Occipital lobe (tissue), 2 donors: ENCODE measurements around the gene DEFB123. TPM values are rescaled to one million over a fixed set of nuclear protein-coding genes. Genes with fewer than 3 reads are reported as not detected.
"Not testable (repeated sequence)": the region's sequence is repeated elsewhere in the genome, so short reads cannot be mapped to it uniquely, and the experiment has no call there.

ENCODE experiments used
- DNase-seq: peaks from one replicate; lab custom pipeline; 2025; lab: John Stamatoyannopoulos, UW
- total RNA-seq: library from RNA; depleted of rRNA; stranded (reverse); fragments of >200 nt; gene quantifications from one replicate; pipeline ENCODE4 v1.2.3, GENCODE V29; 2014

DEFB123 gene, protein sequence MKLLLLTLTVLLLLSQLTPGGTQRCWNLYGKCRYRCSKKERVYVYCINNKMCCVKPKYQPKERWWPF
- not detected for total RNA-seq

DNA sequence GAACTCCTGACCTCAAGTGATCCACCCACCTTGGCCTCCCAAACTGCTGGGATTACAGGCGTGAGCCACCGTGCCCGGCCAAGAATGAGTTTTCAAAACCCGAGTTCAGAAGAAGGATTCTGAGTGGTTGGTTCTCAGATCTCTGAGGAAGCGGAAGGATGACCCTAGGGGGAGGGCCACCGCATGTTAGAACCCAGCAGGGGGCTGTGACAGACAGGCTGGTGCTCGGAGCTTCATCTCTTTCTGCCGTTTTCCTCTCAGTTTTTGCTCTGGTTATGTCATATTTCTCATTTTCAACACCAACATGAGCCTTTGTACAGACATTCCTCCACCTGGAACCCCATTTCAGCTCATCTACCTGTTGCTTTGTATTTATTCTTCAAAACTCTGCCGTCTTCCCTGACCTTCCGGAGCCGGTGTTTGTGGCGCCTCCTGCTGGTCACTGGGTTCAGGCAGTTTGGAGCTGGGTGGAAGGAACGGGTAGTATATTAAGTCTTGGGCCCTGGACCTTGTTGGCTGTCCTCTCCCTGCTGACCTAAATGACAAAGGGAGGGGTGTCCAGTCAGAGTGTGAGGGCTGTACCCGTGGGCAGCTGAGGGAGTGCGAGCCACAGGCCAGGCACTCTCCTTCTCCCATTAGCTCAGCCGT is at the start of gene DEFB123:
Gene DEFB123 (plus strand): TSS at position 621 of the 648 bp plus-strand sequence. CDS start 67 bp downstream, outside the sequence.
- DNase-seq: no peak

DNA sequence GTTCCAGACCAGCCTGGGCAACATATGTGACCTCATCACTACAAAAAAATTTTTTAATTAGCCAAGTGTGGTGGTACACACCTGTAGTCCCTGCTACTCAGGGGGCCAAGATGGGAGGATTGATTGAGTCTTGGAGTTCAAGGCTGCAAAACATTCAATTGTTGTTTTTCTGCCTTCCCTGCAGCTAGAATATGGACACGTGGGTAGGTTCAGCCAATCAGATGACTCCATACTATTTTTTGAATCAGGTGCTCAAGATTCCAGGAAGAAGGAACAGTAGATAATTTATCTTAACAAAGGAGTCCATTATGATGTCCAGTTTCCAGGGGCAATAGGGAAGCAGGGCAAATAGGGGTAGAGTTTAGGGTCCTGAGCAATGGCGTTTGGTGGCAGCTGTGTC is 47.6 kb upstream of the DEFB123 start:
- DNase-seq: no peak

DNA sequence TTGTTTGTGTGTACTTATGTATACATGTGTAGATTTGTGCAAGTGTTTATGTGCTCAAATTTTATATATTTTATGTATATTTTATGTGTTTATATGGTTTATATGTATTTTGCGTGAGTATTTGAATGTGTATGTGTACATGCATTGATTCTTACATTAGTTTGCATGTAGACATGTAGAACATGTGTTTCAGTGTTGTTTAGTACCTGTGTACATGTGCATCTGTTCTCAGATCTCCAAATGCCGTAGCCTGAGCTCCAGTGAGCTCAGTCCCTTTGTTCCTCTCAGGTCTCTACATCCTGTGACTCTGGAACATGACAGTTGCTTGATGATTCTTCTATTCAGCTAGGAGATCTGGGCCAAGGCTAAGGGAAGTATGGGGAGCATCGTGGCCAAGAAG is 45.5 kb upstream of the DEFB123 start:
- no peak for DNase-seq

DNA sequence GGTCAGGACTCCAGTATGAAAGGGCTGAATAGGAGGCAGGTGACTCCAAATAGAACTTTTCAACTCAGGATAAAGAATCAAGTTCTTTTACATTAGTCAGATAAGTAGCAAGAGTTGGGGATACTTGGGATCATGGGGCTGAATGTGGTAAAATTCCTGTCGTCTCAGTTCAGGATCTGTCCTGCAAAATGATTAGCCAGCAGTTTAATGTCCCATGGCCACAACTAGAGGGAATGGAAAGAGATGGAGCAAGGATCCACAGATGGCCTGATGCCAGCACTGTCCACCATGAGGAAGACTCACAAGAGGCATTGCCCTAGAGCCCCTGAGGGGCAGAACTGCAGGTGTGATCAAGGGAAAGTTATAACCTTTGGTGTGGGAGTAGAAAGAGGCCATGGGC is 36.5 kb upstream of the DEFB123 start:
- DNase-seq: no peak

DNA sequence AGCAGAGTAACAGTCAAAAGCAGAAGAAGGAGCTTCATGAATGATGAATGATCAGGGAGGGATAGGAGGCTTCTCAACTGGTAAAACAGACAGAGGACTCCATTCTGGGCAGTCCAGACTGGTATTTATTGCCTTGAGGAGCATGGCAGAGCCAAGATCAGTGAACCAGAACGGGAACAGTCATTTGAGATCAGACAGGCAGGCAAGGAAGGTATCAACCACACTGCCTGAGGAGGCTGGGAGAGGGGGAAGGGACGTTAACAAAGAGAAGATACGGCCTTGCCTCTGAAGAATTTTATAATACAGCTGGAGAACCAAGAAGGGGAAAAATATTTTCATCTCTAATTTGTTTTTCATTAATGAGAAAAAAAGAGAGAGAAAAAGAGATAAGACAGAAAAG is 34.3 kb upstream of the DEFB123 start, which contains the start of gene DEFB121:
Gene DEFB121 (minus strand): TSS at position 101 of the 400 bp plus-strand sequence. CDS start 63 bp downstream, at position 38.
- no peak for DNase-seq

DNA sequence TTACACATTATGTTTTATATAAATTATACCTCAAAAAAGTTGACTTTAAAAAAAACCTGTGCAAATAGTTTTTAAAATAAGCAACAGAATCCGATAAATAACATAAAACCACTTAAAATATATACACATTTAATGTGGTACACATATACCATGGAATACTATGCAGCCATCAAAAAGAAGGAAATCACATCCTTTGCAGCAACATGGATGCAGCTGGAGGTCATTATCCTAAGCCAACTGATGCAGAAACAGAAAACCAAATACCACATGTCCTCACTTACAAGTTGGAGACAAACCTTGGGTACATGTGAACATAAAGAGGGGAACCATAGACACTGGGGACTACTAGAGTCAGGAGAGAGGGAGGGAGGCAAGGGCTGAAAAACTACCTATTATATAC is 30.4 kb upstream of the DEFB123 start:
- DNase-seq: no peak

DNA sequence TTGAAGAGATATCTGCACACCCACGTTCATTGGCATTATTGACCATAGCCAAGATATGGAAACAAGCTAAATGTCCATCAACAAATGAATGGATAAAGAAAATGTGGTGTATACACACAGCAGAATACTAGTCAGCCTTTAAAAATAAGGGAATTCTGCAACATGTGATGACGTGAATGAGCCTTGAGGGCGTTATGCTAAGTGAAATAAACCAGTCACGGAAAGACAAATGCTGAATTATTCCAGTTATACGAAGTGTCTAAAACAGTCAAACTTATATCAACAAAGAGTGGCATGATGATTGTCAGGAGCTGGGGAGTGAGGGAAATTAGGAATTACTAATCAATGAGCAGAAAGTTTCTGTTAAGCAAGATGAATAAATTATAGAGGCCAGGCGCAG is 26.1 kb upstream of the DEFB123 start:
- no peak for DNase-seq

DNA sequence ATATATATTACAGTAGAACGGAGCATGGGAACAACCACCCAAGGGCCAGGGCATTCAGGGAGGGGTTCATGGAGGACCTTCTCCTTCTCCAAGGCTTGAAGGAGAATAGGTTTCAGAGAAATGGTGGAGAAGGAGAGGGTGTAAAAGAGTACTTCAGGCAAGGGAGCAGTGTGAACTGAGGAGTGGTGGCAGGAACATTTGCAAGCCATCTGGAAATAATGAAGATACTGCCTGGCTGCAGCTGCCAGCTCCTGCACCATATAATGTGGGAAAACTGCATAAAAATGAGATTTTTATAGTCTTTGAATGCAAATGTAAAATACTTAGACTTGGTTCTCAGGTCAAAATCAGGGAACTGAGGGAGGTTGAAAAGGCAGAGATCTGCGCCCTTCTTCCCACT is 24.8 kb upstream of the DEFB123 start:
- no peak for DNase-seq

DNA sequence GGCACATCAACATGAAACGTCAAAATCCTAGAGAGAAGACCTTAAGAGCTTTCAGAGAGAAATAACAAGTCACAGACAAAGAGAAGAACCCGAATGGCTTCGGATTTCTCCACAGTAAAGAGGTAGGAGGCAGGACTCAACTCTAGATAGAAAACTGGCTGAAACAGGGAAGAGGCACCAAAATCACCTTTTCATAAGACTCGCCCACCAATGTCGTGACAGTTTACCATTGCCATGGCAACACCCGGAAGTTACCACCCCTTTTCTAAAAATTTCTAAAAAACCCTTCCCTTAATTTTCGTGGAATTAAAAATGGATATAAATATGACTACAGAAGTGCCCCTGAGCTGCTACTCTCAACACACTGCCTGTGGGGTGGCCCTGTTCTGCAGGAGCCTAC is 22.1 kb upstream of the DEFB123 start:
- DNase-seq: no peak

DNA sequence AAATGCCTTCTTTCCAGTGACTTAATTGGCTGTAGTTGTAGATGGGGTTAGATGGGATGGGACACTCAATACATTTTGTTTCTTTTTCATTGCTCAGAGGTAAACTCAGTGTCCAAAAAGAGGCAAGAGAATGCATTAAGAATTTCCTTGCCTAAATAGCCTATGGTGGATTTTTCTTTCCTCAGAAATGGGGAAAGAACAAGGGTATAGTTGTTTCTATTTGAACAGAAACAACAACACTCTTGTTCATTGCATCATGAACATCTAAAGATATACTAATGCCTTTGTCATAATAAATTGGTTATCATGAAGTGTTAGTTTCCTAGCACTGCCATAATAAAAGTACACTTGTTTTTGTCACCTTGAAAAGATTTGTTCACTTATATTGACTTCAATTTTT is 14.6 kb upstream of the DEFB123 start:
- DNase-seq: no peak

DNA sequence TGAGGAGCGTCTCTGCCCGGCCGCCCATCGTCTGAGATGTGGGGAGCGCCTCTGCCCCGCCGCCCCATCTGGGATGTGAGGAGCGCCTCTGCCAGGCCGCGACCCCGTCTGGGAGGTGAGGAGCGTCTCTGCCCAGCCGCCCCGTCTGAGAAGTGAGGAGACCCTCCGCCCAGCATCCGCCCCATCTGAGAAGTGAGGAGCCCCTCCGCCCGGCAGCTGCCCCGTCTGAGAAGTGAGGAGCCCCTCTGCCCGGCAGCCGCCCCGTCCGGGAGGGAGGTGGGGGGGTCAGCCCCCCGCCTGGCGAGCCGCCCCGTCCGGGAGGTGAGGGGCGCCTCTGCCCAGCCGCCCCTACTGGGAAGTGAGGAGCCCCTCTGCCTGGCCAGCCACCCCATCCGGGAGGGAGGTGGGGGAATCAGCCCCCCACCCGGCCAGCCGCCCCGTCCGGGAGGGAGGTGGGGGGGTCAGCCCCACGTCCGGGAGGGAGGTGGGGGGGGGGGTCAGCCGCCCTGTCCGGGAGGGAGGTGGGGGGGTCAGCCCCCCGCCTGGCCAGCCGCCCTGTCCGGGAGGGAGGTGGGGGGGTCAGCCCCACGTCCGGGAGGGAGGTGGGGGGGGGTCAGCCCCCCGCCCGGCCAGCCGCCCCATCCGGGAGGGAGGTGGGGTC is 13.4 kb upstream of the DEFB123 start:
- not testable (repeated sequence) for DNase-seq

DNA sequence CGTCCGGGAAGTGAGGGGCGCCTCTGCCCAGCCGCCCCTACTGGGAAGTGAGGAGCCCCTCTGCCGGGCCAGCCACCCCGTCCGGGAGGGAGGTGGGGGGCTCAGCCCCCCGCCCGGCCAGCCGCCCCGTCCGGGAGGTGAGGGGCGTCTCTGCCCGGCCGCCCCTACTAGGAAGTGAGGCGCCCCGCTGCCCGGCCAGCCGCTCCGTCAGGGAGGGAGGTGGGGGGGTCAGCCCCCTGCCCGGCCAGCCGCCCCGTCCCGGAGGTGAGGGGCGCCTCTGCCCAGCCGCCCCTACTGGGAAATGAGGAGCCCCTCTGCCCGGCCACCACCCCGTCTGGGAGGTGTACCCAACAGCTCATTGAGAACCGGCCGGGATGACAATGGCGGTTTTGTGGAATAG is 12.9 kb upstream of the DEFB123 start:
- DNase-seq: not testable (repeated sequence)

DNA sequence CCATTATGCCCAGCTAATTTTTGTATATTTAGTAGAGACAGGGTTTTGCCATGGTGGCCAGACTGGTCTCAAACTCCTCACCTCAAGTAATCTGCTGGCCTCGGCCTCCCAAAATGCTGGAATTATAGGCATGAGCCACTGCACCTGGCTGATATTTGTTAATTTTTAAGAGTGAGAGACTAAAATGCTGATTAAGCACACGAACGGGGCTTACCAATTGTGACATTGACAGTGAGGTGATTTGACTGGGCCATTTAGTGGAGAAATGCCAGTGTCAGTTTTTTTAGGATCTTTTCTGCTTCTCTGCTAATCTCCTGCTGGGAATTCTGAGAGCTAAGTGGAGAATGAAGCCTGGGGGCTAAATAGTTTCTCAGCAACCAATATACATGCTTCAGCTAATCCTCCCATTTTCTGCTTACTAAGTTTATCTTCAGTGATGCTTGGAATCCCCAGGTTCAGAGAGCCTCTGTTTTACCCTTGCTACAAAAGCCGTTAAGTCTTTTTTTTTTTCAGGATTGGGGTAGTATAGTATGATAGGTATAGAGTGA is 9.8 kb upstream of the DEFB123 start:
- no peak for DNase-seq

DNA sequence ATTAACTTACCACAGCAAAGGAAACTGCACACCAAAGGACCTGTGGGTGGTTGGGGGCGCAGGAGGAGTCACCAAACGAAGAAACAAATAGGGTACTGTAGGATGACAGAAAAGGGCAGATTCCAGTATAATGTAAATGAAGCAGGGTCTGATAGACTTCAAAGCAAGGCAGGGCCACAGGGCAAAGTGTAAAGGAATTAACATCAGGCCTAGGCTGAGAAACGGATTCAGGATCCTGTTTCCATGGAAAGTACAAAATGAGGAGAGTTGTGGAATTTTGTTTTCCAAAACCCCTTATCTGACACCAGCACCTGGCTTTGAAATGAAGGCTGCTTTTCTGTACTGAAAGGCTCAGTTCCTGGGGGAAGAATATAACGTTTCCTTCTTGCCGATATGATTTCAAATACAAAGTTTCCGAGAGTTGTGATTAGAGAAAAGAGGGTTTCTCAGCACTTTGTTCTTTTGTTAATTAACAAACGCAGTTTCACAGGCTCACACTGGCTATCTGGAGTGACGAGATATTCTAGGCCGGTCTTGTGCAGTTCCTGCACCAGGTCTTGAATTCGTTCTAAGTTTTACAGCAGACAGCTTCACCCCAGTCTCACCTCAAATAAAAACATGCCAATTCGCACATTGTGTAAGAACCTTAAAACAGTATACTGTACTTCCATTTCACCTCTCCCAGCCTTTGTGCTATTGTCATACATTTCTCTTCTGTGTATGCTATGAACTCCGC is 5.8 kb downstream of the DEFB123 start:
- DNase-seq: no peak

DNA sequence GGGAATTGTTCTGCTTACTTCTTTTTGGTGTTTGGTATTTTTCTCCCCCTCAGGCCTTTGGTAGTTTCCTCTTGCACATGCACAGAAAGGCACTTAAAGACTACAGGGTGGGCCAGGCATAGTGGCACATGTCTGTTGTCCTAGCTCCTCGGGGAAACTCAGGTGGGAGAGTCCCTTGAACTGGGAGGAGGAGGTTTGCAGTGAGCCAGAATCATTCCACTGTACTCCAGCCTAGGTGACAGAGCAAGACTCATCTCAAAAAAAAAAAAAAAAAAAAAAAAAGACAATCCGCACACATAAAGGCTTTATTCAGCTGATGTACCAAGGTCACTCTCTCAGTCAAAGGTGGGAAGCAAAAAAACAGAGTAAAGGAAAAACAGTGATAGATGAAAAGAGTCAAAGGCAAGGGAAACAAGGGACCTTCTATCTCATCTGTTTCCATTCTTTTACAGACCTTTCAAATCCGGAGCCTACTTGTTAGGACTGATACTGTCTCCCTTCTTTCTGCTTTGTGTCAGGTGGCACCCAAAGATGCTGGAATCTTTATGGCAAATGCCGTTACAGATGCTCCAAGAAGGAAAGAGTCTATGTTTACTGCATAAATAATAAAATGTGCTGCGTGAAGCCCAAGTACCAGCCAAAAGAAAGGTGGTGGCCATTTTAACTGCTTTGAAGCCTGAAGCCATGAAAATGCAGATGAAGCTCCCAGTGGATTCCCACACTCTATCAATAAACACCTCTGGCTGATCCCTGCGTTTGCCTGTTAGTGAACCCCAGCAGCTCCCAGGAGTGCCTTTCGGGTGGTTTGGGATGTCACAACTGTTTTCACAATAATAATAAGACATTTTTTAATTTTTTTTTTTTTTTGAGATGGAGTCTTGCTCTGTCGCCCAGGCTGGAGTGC is 9.3 kb downstream of the DEFB123 start:
- DNase-seq: no peak

DNA sequence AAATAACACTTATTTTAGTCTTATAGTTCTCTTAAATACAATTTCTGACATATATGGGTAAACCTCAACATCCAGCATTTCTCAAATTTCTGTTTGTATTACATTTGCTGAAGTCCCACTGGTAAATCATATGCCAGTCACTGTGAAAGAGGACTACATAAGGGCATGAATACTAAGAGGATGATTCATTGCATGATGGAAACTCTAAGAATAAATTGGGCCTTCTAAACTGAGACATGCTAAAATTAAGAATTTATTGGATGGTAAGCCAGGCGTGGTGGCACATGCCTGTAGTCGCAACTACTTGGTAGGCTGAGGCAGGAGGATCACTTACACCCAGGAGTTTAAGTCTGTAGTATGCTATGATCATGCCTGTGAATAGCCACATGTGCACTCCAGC is 12.1 kb downstream of the DEFB123 start:
- DNase-seq: no peak

DNA sequence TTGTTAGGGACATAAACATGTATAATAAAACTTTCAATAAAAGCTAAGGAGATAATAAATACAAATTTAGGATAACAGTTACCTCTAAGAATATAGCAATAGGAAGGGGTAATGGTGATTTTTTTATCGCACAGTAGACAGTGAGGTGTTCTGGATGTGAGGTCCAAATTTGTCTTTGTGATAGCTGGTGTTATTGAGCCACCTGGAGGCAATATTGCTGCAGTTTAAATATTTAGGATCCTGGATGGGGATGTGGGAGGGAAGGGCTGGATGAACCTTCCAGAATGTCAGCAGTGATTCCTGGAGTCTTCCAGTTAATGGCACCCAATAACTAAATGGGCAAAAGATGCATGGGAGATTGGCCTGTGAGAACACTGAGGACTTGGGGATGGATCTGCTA is 13.9 kb downstream of the DEFB123 start:
- DNase-seq: no peak

DNA sequence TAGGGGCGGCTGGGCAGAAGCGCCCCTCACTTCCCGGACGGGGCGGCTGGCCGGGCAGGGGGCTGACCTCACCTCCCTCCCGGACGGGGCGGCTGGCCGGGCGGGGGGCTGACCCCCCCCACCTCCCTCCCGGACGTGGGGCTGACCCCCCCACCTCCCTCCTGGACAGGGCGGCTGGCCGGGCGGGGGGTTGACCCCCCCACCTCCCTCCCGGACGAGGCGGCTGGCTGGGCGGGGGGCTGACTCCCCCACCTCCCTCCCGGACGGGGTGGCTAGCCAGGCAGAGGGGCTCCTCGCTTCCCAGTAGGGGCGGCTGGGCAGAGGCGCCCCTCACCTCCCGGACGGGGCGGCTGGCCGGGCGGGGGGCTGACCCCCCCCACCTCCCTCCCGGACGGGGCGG is 30.5 kb downstream of the DEFB123 start:
- DNase-seq: not testable (repeated sequence)

DNA sequence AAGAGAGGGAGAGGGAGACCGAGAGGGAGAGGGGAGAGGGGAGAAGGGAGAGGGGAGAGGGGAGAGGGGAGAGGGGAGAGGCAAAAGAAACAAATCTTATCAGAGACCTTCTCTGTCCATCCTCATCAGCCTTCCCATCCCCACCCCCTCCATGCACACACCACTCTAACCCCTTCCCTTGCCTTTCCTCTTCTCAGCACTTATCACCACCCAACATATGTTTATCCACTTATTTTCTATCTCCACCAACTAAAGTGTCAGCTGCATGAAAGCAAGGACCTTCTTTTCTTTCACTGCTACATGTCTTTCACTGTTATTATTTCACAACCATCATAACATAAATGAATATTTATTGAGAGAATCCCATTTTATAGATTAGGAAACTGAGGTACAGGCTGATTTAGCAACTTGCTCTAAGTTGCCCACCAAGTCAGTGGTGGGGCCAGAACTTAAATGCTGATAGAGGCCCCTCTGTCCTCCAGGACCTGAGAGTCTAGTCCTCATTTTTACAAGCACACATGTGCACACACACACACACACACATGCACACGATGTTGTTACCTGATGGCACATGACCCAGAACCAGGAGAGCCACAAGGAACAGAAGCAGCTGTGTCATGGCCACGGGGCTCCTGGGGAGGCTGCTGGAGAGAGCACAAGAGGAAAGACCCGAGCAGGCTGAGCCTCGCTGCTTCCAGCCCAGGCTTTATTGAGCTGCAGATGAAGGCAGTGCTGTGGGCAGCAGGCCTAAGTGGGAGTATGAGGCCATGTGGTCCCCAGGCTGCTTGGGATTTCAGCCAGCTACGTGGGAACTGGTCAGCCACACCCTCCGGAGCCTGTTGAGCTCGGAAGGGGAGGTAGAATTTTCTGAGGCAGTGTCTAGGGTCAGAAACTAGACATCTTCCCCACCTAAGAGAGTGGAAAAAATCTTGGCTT is 32.2 kb downstream of the DEFB123 start:
- no peak for DNase-seq
